PC-9 (cell line): ENCODE results near the gene FAM83G.
"Not testable (repeated sequence)": the region's sequence is repeated elsewhere in the genome, so short reads cannot be mapped to it uniquely, and the experiment has no call there.

Experiments
- EZH2 ChIP-seq: fragments of 200-600 bp; sonication (generic); IDR thresholded peaks from 2 replicates; pipeline ENCODE4 v1.8.0; 2017; ENCODE audit warnings: antibody characterized with exemption, low read depth
- TF ChIP-seq, protein P1 (sequence below): fragments of 200-600 bp; sonication (generic); conservative IDR thresholded peaks from 2 replicates; pipeline ENCODE4 v1.6.1; 2017; ENCODE audit warnings: mixed run types, antibody characterized with exemption, mild to moderate bottlenecking, moderate library complexity

DNA sequence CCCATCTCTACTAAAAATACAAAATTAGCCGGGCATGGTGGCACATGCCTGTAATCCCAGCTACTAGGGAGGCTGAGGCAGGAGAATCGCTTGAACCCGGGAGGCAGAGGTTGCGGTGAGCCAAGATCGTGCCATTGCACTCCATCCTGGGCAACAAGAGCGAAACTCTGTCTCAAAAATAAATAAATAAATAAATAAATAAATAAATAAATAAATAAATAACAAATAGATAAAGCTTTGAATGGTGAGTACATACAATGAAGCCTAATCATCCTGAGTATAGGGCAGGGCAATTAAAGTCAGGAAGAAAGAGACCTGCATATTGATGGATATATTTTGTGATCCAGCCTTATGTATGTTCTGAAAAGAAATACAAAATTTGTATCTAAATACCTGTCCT, 48.5 kb downstream of the FAM83G start:
- TF ChIP-seq, protein P1, sequence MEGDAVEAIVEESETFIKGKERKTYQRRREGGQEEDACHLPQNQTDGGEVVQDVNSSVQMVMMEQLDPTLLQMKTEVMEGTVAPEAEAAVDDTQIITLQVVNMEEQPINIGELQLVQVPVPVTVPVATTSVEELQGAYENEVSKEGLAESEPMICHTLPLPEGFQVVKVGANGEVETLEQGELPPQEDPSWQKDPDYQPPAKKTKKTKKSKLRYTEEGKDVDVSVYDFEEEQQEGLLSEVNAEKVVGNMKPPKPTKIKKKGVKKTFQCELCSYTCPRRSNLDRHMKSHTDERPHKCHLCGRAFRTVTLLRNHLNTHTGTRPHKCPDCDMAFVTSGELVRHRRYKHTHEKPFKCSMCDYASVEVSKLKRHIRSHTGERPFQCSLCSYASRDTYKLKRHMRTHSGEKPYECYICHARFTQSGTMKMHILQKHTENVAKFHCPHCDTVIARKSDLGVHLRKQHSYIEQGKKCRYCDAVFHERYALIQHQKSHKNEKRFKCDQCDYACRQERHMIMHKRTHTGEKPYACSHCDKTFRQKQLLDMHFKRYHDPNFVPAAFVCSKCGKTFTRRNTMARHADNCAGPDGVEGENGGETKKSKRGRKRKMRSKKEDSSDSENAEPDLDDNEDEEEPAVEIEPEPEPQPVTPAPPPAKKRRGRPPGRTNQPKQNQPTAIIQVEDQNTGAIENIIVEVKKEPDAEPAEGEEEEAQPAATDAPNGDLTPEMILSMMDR: not testable (repeated sequence)
- TF ChIP-seq EZH2: not testable (repeated sequence)
